Colonic mucosa (tissue), 4 donors: ENCODE results near the gene NID1. TPM values are rescaled to one million over a fixed set of nuclear protein-coding genes. Genes with fewer than 3 reads are reported as not detected.

Experiments used
- DNase-seq: peaks from one replicate; pipeline ENCODE4 v3.0.0-alpha.2; 2020
- H3K27ac ChIP-seq: fragments of 200-600 bp; one replicate; pipeline ENCODE4 v1.8.0; 2021
- H3K27me3 ChIP-seq: fragments of 200-600 bp; one replicate; pipeline ENCODE4 v1.8.0; 2021
- H3K36me3 ChIP-seq: fragments of 200-600 bp; one replicate; pipeline ENCODE4 v1.8.0; 2021
- H3K4me1 ChIP-seq: fragments of 200-600 bp; one replicate; pipeline ENCODE4 v1.8.0; 2021; ENCODE audit warnings: mild to moderate bottlenecking
- H3K4me3 ChIP-seq: fragments of 200-600 bp; one replicate; pipeline ENCODE4 v1.8.0; 2021
- H3K9ac ChIP-seq, 2 donors: one replicate each; pipeline ENCODE4 v1.7.0; 2013; ENCODE audit warnings: control low read depth in 2 of 2, low read depth in 2 of 2, low read length in 2 of 2
- H3K9me3 ChIP-seq: fragments of 200-600 bp; one replicate; pipeline ENCODE4 v1.8.0; 2021
- intact Hi-C: fragments of 100-400 bp; cut with DNase I; formaldehyde crosslinking; loops from one replicate; pipeline ENCODE4 v1.14.1; 2022
- total RNA-seq, 2 donors: library from RNA; stranded (reverse); fragmentation: NEBNext Ultra II Directional in 1 of 2; extraction: Animal tissue kit (Norgen Biotek cat#: 25700) in 1 of 2; gene quantifications; one replicate each; pipeline ENCODE4 v1.2.1, GENCODE V29; 2021
- TF ChIP-seq, protein P1 (sequence below): fragments of 200-600 bp; IDR thresholded peaks from one replicate; pipeline ENCODE4 v1.8.0; 2022; ENCODE audit warnings: antibody characterized with exemption, mild to moderate bottlenecking
- donor health status: healthy.
- donor health status: DM: no; HTN: no; CAD: no.
- donor health status: DM: no; HTN: no; CAD: no.

NID1 gene
- total RNA-seq, 2 donors from 2014 or later, result 8.8 to 25.5 TPM

DNA sequence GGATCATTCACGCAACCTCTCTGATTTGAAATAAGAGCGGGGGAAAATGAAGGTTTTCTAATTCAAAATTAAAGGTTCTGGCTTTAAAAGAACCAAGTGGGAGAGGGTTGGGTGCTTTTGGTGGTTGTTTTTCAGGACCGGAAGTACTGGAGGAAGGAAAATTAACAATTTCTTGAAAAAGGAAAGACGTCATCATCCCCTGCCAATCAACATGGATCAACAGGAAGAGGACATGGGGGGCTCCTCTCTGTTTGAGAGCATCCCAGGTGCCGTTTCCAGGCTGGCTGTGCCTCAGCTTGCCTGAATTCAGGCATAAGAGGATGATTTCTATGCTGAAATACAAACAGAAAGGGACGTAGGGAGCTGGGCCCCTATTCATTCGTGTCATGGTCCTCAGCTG, 21.6 kb upstream of the NID1 start:
- no peak overlapping the region for H3K27ac ChIP-seq
- no peaks in the 10 kb centered on the region for H3K27me3 ChIP-seq
- no peak for DNase-seq
- H3K36me3 ChIP-seq, result no peaks in the 10 kb centered on the region
- H3K4me3 ChIP-seq, result no peak overlapping the region
- no peak overlapping the region for H3K9ac ChIP-seq
- H3K9me3 ChIP-seq, result no peaks in the 10 kb centered on the region
- intact Hi-C loops, result no loop called here
- TF ChIP-seq, protein P1, sequence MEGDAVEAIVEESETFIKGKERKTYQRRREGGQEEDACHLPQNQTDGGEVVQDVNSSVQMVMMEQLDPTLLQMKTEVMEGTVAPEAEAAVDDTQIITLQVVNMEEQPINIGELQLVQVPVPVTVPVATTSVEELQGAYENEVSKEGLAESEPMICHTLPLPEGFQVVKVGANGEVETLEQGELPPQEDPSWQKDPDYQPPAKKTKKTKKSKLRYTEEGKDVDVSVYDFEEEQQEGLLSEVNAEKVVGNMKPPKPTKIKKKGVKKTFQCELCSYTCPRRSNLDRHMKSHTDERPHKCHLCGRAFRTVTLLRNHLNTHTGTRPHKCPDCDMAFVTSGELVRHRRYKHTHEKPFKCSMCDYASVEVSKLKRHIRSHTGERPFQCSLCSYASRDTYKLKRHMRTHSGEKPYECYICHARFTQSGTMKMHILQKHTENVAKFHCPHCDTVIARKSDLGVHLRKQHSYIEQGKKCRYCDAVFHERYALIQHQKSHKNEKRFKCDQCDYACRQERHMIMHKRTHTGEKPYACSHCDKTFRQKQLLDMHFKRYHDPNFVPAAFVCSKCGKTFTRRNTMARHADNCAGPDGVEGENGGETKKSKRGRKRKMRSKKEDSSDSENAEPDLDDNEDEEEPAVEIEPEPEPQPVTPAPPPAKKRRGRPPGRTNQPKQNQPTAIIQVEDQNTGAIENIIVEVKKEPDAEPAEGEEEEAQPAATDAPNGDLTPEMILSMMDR, result no peak
- H3K4me1 ChIP-seq, result no peaks in the 10 kb centered on the region

DNA sequence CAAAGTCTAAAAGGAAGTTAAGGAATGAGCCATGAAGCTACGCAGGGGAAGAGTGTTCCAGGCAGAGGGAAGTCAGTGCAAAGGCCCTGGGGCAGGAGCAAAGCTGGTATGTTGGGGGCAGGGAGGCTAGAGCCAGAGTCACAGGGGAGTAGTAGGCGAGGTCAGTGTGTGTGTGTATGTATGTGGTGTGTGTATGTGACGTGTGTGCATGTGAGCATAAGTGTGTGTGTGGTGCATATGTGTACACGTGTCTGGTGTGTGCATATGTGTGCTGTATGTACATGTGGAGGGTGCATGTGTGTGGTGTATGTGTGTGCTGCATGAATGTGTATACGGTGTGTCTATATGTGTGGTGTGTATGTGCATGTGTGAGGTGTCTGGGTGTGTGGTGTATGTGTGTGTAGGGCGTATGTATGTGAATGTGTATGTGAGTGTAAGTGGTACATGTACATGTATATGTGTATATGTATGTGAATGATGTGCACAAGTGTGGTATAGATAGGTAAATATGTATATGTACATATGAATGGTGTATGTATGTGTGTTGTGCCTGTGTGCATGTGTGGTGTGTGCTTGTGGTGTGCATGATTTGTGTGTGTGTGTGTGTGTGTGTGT, 20.8 kb upstream of the NID1 start:
- Histone ChIP-seq H3K4me1 (no peaks in the 10 kb centered on the region), H3K4me3 (no peak overlapping the region), H3K27me3 (no peaks in the 10 kb centered on the region), H3K36me3 (no peaks in the 10 kb centered on the region), H3K9me3 (no peaks in the 10 kb centered on the region), H3K27ac (no peak overlapping the region), H3K9ac (no peak overlapping the region)
- TF ChIP-seq, protein P1, result no peak
- no peak for DNase-seq
- intact Hi-C loops, result no loop called here

DNA sequence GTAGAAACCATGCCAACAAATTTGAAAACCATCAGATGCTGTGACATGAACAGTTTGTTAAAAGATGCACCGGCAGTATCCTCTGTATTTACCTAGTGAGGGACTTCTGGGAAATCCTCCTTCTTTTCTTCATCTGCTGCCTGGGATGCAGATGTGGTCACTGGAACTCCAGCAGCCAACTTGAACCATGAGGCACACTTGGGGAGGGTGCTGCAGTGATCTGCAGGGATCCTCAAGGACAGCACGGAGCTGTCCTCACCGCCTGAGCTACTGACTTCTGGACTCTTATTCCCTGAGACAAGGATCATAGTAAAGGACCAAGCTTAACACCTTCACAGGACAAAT, 19.5 kb upstream of the NID1 start:
- H3K9ac ChIP-seq, result no peak overlapping the region
- intact Hi-C loops, result no loop called here
- no peak overlapping the region for H3K4me3 ChIP-seq
- DNase-seq, result no peak
- no peaks in the 10 kb centered on the region for H3K27me3 ChIP-seq
- H3K9me3 ChIP-seq, result no peaks in the 10 kb centered on the region
- no peaks in the 10 kb centered on the region for H3K4me1 ChIP-seq
- no peaks in the 10 kb centered on the region for H3K36me3 ChIP-seq
- no peak overlapping the region for H3K27ac ChIP-seq
- TF ChIP-seq, protein P1, result no peak

DNA sequence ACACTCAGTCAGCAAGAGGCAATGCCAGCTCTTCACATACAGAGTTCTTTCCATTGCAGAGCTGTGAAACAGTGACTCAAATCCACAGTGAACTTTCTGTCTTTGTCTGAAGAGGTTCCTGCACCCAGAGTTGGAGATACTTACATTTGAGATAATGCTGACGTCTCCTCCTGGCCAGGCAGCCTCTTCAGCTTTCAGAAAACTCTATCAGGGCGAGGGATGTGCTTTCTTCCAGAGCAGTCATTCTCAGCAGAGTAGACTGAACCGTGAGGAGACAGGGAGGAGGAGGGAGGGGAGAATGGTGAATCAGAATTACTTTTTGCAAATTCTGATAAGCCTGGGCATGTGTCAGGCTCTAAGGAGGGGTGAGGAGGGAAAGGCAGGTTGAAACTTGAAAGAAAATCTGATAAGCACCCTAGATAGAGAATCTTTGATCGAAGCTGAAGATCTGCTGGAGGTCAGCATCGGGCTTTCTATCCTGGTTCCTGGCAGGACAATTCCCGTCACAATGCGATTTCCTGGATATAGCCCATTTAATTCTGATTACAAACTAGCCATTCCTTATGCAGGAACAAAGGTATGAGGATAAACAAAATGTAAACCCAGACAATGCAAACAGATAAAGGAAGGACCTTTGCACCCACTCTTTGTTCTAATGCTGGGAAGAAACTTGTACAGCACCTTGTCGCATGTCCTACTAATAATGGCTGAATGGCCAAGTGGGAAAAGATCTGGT, 18.9 kb upstream of the NID1 start:
- intact Hi-C loops, result no loop called here
- no peaks in the 10 kb centered on the region for H3K4me1 ChIP-seq
- H3K9ac ChIP-seq, result no peak overlapping the region
- H3K4me3 ChIP-seq, result no peak overlapping the region
- H3K27ac ChIP-seq, result no peak overlapping the region
- H3K9me3 ChIP-seq, result no peaks in the 10 kb centered on the region
- no peaks in the 10 kb centered on the region for H3K27me3 ChIP-seq
- TF ChIP-seq, protein P1, result no peak
- DNase-seq, result no peak
- no peaks in the 10 kb centered on the region for H3K36me3 ChIP-seq

DNA sequence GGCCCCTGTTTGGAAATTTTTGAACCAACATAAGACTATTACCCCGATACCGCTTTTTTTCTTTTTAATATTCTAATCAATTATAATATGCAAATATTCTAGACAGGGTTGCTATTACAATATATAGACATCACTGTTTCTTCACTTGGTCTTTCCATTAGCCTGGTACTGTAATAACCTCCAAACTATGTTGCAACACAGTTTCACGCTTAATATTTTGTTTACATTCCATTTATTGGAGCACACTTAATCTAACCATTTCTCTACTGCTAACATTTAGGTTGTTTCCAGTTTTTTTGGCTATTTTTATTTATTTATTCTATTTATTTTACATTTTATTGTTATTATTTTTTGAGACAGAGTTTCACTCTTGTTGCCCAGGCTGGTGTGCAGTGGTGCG, 17.6 kb upstream of the NID1 start:
- no peaks in the 10 kb centered on the region for H3K9me3 ChIP-seq
- intact Hi-C loops, result no loop called here
- no peaks in the 10 kb centered on the region for H3K27me3 ChIP-seq
- H3K4me3 ChIP-seq, result no peak overlapping the region
- H3K9ac ChIP-seq, result no peak overlapping the region
- TF ChIP-seq, protein P1, result no peak
- H3K27ac ChIP-seq, result no peak overlapping the region
- no peak for DNase-seq
- no peaks in the 10 kb centered on the region for H3K4me1 ChIP-seq
- H3K36me3 ChIP-seq, result no peaks in the 10 kb centered on the region
